Middle frontal gyrus (tissue), 1 donor: ENCODE results near the gene COQ5.

ENCODE experiments used
- DNase-seq: peaks from one replicate; pipeline ENCODE4 v3.0.0-alpha.2; 2015; ENCODE audit warnings: low spot score; ENCODE audit errors: extremely low spot score

The COQ5 gene

DNA sequence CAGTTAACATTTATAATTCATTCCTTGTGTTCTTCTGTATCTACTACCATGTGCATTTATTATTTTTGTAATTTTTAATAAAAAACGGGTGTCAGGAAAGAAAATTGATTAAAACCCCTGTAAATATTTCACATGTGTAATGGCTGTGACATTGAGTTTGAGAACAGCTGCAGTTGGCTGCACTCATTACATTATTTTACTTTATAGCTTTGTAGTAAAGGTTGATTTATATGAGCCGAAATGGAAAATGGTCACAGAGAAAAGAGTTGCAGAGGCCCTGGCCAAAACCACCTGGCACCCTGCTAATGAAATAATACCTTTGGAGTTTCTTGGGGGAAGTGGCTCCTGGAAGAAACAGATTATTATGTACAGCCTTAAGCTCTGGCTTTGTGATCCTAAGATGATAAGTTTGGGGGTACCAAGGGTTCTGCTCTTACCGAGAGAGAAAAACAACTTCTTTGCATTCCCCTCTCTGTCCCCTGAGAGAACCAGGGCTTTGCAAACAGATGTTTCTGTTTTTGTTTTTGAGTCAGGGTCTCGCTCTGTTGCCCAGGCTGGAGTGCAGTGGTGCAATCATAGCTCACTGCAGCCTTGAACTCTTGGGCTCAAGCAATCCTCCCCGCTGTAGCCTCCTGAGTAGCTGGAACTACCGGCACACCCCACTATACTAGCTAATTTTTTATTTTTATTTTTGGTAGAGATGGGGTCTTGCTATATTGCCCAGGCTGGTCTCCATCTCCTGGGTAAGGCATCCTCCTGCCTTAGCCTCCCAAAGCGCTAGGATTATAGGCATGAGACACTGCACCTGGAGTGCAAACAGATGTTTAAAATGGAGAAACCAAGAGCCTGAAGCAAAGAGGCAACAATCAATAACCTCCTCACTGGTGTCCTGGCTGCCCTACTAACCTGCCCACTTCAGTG is 42.7 kb downstream of the COQ5 start:
- no peak for DNase-seq

DNA sequence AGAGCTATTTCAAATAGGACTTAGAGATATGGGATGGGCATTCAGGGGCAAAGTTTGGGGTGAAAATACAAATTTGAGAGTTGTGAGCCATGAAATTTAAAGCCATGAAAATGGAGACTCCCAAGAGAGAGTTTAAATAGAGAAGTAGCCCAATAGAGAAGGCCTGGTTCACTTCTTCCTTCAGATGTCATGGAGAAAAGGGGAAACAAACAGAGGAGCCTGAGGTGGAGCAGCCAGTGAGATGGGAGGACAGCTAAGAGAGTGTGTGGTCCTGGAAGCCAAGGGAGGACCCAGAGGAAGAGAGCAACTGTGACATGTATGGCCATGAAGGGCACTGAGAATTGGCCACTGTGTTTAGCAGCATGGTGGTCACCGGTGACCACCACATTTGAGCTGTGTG is 45.3 kb downstream of the COQ5 start:
- no peak for DNase-seq

DNA sequence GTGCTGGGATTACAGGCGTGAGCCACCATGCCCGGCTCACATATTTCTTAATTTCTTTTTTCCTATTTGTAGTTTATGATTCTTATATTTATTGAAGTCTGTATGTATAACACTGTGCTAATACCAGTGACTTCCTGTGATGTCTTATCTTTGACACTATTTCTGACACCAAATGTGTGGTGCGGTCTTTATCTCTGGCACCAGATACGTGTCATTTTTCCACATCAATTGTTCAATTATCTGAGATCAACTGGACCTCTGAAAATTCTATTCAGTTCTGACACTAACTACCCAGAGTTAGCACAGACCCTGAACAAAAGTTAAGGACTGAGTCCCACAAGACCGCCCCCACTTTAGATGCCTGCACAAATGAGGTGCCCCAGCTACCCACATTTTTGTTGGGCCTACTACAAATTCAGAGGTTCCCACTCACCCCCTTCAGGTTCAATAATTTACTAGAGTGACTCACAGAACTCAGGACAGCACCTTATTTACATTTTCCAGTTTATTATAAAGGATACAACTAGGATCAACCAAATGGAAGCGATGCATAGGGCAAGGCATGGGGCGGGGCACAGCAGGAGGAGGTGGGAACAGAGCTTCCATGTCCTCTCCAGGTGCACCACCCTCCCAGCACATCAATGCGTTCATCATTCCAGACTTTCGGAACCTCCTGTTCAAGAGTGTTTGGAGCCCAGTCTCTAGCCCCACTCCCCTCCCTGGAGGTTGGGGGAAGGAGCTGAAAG is 47.8 kb downstream of the COQ5 start:
- DNase-seq, result no peak

DNA sequence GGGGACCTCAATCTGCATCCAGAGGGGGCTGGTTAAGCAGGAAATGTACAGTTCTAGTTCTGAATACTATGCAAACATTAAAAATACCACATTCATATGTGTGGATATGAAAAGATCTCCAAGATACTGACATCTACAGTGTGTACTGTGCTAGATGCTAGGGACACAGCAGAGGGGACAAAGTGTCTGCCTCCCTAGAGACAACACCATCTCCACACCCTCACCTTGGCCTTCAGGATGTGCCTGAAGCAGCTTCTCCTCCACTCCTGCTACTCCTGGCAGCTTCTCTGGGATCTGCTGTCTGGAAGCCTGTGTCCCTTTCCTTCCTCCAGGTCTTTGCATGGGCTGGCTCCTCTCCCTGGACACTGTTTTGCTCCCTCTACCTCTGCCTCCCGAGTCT is 48.7 kb downstream of the COQ5 start:
- no peak for DNase-seq

DNA sequence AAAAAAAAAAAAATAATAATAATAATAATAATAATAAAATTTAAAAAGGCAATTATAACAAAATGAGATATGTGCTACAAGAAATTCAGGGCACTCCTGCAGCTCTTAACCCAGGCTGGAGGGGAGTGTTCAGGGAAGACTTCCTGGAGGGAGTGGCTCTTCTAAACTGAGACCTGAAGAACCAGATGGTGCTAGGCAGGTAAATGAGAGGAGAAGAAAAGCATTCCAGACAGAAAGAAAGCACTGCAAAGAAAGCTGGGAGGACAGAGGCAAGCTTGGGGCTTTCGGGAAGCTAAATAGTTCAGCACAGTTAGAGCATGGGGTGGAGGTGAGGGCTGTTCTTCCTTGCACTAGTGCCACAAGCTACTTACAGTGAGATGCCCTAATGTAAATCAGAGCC is 49.5 kb downstream of the COQ5 start:
- no peak for DNase-seq

DNA sequence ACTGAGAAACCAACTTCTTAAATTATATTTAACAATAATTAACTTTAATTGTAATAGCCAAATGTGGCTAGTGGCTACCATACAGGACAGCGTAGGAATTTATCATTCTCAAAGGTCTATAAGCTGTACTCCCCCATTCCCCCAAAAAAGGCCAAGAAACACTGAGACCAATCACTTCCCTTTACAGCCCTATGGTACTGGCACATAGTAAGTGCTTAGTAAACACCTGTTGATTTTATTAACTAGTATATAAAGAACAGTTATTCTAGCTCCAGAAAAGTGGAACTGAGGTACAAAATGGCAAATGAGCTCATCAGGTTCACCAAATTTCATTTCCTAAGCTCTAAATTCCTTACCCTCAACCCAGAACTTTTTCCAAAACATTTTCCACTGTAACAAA is 53.3 kb downstream of the COQ5 start:
- DNase-seq, result no peak

GRCh38 chr12:120474616-120474960 is 54.4 kb downstream of the COQ5 start:
- no peak for DNase-seq

DNA sequence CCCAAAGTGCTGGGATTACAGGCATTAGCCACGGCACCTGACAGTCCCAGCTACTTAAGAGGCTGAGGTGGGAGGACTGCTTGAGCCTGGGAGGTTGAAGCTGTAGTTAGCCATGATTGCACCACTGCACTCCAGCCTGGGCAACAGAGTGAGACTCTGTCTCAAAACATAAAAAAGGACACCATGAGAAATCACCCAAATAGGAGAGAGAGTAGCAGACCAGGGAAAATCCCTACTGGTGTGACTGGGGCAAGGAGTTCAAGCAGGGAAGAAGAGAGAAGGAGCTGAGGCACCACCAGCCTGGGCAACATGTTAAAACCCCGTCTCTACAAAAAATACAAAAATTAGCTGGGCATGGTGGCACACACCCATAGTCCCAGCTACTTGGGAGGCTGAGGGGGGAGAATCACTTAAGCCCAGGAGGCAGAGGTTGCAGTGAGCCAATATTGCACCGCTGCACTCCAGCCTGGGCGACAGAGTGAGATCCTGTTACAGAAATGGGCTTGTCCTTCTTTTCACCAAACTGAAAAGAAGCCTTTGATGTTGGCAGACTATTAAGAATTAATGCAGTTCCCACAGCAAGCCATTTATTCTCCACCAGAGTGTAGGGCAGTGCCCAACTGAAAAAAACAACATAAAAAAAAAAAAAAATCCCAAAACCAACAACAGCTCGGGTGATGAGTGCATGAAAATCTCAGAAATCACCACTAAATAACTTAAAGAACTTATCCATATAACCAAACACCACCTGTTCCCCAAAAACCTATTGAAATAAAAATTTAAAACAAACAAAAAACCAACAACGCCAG is 54.9 kb downstream of the COQ5 start:
- no peak for DNase-seq

DNA sequence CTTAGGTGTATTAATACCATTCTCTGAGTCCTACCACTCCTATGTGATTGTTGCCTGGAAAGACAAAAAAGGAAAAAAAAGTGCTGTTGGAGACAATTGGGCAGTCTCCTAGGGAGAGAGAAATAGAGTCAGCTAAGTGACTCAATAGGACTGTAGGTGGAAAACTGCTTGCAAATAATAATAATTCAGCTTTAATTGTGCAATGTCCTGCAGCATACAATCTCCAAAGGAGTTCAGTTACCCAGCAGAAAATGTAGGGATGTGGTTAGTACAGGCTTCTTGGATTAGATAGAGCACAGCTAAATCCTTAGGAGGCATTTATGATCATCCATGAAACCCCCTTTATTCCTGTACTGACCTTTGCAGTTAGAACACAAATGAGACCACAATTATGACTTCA is 56.4 kb downstream of the COQ5 start:
- DNase-seq, result no peak

DNA sequence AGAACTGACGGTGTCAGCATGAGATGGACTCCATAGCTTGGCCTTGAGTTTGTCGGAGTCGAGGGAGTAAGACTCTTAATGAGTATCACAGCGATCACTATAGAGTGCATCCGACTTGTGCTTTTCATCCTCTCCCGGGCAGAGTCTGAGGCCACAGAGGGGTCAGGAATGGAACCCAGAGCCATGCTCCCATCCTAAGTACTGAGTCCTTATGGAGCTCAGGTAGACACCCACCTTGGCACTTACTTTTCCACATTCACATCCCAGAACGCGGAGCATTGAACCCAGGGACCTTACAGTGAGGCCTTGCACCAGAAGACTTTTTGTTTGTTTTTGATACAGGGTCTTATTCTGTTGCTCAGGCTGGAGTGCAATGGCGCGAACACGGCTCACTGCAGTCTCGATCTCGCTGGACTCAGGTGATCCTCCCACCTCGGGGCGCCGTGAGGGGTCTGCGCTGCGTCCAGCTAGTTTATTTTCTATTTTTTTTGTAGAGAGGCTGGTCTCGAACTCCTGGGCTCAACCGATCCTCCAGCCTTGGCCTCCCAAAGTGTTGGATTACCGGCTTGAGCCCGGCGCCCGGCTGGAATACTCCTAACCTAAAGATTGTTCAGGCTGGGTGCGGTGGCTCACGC is 58.7 kb downstream of the COQ5 start:
- no peak for DNase-seq

GRCh38 chr12:120469450-120470149 is 59.4 kb downstream of the COQ5 start, which contains the start of gene SRSF9:
SRSF9 (minus strand) TSS chr12:120469748; CDS start chr12:120469609, 139 bp downstream.
- peak; percentile 93 for DNase-seq

DNA sequence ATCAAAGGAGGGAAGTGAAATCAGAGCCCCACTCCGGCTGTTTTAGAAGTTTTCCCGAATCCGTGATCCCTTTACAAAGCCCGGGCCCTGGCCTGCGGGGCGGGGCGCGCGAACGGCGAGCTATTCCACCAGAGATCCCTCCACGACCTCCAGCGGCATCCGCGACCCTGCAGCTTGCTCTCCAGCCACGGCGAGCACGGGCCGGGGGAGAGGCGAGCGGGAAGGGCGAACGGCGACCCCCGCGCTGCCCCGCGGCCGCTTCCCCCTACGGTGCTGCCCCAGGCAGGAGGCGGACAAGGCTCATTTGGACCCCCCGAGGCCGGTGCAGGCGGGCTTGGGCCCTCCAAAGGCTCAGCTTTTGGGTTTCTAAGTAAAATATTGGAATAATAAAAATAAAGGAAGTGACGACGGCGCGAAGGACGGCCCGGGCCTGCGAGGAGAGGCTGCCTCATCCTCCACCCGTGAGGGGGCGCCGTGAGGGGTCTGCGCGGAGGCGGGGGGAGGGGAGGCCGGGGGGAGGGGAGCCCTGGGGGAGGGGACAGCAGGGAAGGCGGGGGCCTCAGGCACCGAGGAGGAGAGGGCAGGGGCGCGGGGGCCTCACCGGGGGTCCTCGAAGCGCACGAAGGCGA is 60.0 kb downstream of the COQ5 start:
- DNase-seq, result no peak

DNA sequence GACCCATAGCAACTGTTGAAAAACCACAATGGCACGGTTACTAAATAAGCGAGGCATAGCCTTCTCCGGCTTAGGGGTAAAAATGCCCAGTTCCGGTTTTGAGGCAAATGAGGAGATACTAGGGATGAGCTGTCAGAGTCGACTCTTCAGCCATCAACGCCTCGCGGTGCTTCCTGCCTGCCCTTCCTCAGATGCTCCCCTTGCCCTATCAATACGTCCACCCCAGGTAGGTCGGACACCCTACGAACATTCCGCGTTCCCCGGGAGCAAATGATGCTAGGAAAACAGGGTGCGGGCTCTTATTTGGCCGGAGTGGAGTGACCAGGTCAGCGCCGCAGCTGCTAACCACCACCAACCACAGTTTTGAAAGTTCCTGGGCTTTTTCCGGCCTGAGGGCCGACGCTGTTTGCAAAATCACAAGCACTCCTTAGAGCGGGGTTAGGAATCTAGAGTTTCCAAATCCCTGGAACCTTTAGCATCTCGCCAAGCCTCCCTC is 60.6 kb downstream of the COQ5 start:
- no peak for DNase-seq

- DNase-seq, result no peak
Observed at GRCh38 chr12:120467439-120467838, 61.5 kb downstream of the COQ5 start.

DNA sequence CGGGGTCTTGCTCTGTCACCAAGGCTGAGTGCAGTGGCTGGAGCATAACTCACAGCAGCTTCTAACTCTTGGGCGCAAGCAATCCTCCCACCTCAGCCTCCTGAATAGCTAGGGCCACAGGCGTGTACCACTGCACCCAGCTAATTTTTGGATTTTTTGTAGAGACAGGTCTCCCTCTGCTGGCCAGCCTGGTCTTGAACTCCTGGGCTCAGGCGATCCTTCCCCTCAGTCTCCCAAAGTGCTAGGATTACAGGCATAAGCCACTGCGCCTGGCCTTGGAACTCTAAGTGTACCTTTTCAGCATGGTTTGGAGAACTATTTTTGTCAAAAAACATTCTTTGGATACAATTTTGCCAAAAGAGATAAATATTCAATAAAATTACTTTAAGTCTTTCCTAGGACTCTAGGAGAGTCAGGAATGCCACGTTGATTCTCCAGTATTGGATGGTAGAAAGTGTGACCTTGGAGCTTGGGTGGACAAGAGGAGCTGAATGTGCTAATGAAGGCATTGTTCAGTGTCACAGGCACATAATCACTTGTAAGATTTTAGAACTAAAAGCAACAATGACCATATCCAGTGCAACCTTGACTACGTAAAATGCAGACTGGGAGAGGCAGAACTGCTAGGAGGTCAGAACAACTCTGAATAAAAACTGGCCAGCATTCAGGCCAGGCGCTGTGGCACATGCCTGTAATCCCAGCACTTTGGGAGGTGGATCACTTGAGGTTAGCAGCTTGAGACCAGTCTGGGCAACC is 62.2 kb downstream of the COQ5 start:
- DNase-seq, result peak; percentile 16

DNA sequence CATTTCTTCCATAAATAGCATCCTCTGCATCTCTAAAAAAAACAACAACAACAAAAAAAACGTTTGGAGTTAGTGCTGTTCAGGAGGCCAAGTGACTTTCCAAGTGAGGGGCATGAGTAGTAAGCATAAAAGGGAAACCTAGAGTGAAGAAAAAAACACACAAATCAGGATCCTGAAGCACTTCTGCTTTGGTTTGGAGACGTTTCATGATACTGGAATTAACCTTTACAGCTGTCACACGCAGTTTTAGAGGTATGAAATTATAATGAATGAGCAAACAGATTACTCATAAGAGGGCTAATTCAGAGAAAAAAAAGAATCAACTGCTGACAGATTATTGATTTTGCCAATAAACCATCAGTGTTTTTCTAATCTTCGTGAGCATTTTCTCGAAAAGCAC is 63.2 kb downstream of the COQ5 start:
- no peak for DNase-seq

GRCh38 chr12:120463712-120464111 is 65.2 kb downstream of the COQ5 start:
- no peak for DNase-seq

DNA sequence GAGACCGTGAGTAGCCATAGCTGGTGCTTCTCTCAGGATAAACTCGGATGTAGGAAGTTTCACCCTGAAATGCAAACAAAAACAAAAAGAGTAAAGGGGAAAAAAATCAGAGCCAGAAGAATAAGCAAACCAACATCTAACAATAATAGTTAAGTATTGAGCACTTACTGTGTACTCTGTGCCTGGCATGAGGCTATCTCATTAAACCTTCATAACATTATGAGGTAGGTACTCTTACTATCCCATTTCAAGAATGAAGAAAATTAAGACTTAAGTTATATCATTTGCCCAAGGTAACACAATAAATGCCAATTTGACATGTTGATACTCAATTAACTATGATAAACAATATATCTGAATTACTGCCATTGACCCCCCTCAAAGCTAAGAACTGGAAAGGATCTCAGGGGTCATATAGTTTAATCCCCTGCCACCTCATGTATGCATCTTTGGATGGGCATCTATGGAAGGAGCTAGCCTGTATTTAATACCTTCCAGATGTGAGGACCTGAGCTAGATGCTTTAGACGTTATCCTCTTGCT is 66.8 kb downstream of the COQ5 start:
- DNase-seq, result no peak

DNA sequence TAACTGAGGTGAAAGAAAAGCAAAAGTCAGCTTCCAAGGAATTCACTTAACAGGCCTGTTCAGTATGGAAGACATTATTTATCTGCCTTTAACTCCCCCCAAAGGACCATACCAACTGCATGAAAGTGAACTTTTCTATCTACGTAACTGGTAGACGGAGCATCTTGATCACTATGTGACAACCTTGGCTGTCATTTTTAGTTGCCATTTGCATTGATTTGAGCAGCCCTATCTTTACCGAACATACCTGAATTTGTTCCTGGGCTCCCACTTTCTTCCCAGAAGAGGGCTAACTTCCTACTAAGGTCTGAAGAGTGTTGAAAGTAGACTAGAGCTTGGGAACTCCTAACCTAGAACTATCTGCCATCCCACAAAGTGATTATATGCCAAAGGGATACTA is 68.8 kb downstream of the COQ5 start:
- no peak for DNase-seq
